HepG2 (cell line): Measurements from ENCODE around the gene POLR3E. TPM values are rescaled to one million over a fixed set of nuclear protein-coding genes. Genes with fewer than 3 reads are reported as not detected.

ENCODE experiments used
- ATAC-seq: fragments of 200-7000 bp; cut with Tn5 transposase; 3 replicates; pipeline ENCODE4 v1.9.1; 2020; ENCODE audit warnings: mild to moderate bottlenecking, moderate library complexity
- BruUV-seq: library from RNA; stranded (reverse); fragments of 400-500 nt; replicated peaks from 2 replicates; lab custom pipeline; 2021; lab: Mats Ljungman, UMichigan
- CTCF ChIA-PET: fragments of 300-600 bp; formaldehyde crosslinking; extraction: SDS; loops from one replicate; lab custom pipeline; 2021; ENCODE audit warnings: low total read pairs, inconsistent platforms, low intra/inter-chr PET ratio; lab: Yijun Ruan, JAX
- POLR2A ChIA-PET: fragments of 350-600 bp; sonication (Branson Sonifier 250); formaldehyde crosslinking; loops from one replicate; lab custom pipeline; 2020; ENCODE audit warnings: antibody characterized with exemption, inconsistent platforms; lab: Yijun Ruan, JAX
- DNase-seq: peaks from one replicate; pipeline ENCODE4 v3.0.0-alpha.2; 2015; ENCODE audit warnings: low spot score
- FAIRE-seq: peaks from 3 replicates; lab custom pipeline; 2011; peaks lifted over from hg19 to GRCh38; lab: Jason Lieb, UNC
- H2AFZ ChIP-seq: one replicate; pipeline ENCODE4 v1.6.1; 2011; ENCODE audit warnings: low read length, inconsistent platforms
- H3K27ac ChIP-seq: fragments of 300-600 bp; 3 replicates; pipeline ENCODE4 v1.8.0; 2011; ENCODE audit warnings: mixed run types, mild to moderate bottlenecking, mixed read lengths, low read length, inconsistent platforms; ENCODE audit not compliant: insufficient read depth; ENCODE audit errors: extremely low read length
- H3K27me3 ChIP-seq, 2 experiments: fragments of 200-600 bp in 1 of 2; 2 replicates in 1 of 2; 3 replicates in 1 of 2; pipeline versions ENCODE4 v1.6.0 to v1.8.0; 2011; ENCODE audit warnings: low read length in 2 of 2, mild to moderate bottlenecking in 2 of 2, moderate library complexity in 2 of 2, inconsistent platforms in 1 of 2; ENCODE audit not compliant: insufficient read depth in 2 of 2, control insufficient read depth in 1 of 2
- H3K36me3 ChIP-seq, 2 experiments: fragments of 200-600 bp in 1 of 2; replicated peaks in 1 of 2; 2 replicates in 1 of 2; 3 replicates in 1 of 2; pipeline versions ENCODE4 v1.5.1 to v1.8.0; 2011; ENCODE audit warnings: low read length in 2 of 2, inconsistent platforms in 1 of 2; ENCODE audit not compliant: insufficient read depth in 2 of 2, control insufficient read depth in 1 of 2
- H3K4me1 ChIP-seq: 2 replicates; pipeline ENCODE4 v1.5.1; 2012; ENCODE audit warnings: low read length, inconsistent platforms; ENCODE audit not compliant: insufficient read depth
- H3K4me2 ChIP-seq: 2 replicates; pipeline ENCODE4 v1.6.0; 2011; ENCODE audit warnings: low read depth, low read length, inconsistent platforms
- H3K4me3 ChIP-seq, 3 experiments: fragments of 200-600 bp in 1 of 3; sonication (generic), shearing (Covaris generic) in 1 of 3; replicated peaks in 1 of 3; 2 replicates each; pipeline ENCODE4 v1.5.1; 2011 to 2016; ENCODE audit warnings: low read length in 3 of 3, inconsistent platforms in 2 of 3, low read depth in 2 of 3, mild to moderate bottlenecking in 2 of 3, control low read depth in 1 of 3, mixed read lengths in 1 of 3; ENCODE audit not compliant: insufficient read depth in 1 of 3
- H3K79me2 ChIP-seq: one replicate; pipeline ENCODE4 v1.6.1; 2011; ENCODE audit warnings: low read length, inconsistent platforms; ENCODE audit not compliant: insufficient read depth
- H3K9ac ChIP-seq: 2 replicates; pipeline ENCODE4 v1.6.0; 2011; ENCODE audit warnings: mild to moderate bottlenecking, low read depth, low read length, inconsistent platforms; ENCODE audit not compliant: insufficient read depth
- H3K9me3 ChIP-seq: 2 replicates; pipeline ENCODE4 v1.5.1; 2012; ENCODE audit warnings: mild to moderate bottlenecking, low read length
- H4K20me1 ChIP-seq: 2 replicates; pipeline ENCODE4 v1.6.0; 2011; ENCODE audit warnings: inconsistent platforms, mild to moderate bottlenecking, low read length, moderate library complexity; ENCODE audit not compliant: insufficient read depth
- AGO2 ChIP-seq: fragments of 200-400 bp; formaldehyde crosslinking; optimal IDR thresholded peaks from 2 replicates; pipeline ENCODE3; 2017; ENCODE audit warnings: mild to moderate bottlenecking, low read depth, low read length, moderate library complexity
- EP300 ChIP-seq, 3 experiments: sonication (generic) in 1 of 3; formaldehyde crosslinking in 1 of 3; IDR thresholded peaks; 2 replicates each; pipeline versions ENCODE4 v1.5.1 to v1.6.1; 2011 to 2020; ENCODE audit warnings: low read depth in 2 of 3, low read length in 2 of 3, borderline replicate concordance in 1 of 3, improper control_type of control experiment in 1 of 3, mild to moderate bottlenecking in 1 of 3, missing genetic modification reagents in 1 of 3, moderate library complexity in 1 of 3
- FOXM1 ChIP-seq: sonication (generic); formaldehyde crosslinking; IDR thresholded peaks from 2 replicates; pipeline ENCODE4 v1.5.0; 2020; ENCODE audit warnings: missing genetic modification reagents
- GATA4 ChIP-seq: sonication (generic); IDR thresholded peaks from 2 replicates; pipeline ENCODE4 v1.6.1; 2016; ENCODE audit warnings: antibody characterized with exemption, low read depth, borderline replicate concordance
- KLF16 ChIP-seq, 2 experiments: sonication (generic) in 1 of 2; formaldehyde crosslinking in 1 of 2; IDR thresholded peaks; 2 replicates each; pipeline versions ENCODE4 v1.6.1 to v1.8.0; 2016 to 2023; ENCODE audit warnings: missing genetic modification reagents in 2 of 2, missing compliant biosample characterization in 1 of 2
- RBM22 ChIP-seq: fragments of 200-400 bp; formaldehyde crosslinking; optimal IDR thresholded peaks from 2 replicates; pipeline ENCODE3; 2017; ENCODE audit warnings: mild to moderate bottlenecking, low read length, moderate library complexity
- RBM39 ChIP-seq: fragments of 200-400 bp; formaldehyde crosslinking; IDR thresholded peaks from one replicate; pipeline ENCODE4 v1.6.1; 2018; ENCODE audit warnings: antibody characterized with exemption, mild to moderate bottlenecking, low read depth, low read length; ENCODE audit not compliant: poor library complexity, severe bottlenecking
- SP1 ChIP-seq, 2 experiments: fragments of 450-650 bp in 1 of 2; sonication (generic) in 1 of 2; formaldehyde crosslinking in 1 of 2; IDR thresholded peaks; 2 replicates each; pipeline versions ENCODE4 v1.4.0 to v1.6.1; 2016 to 2020; ENCODE audit warnings: missing genetic modification reagents in 1 of 2
- ZNF564 ChIP-seq: sonication (generic); formaldehyde crosslinking; IDR thresholded peaks from 2 replicates; pipeline ENCODE4 v1.8.1; 2023; ENCODE audit warnings: mild to moderate bottlenecking, missing genetic modification reagents
- ZNF576 ChIP-seq: sonication (generic); formaldehyde crosslinking; IDR thresholded peaks from 2 replicates; pipeline ENCODE4 v1.4.0; 2020; ENCODE audit warnings: mild to moderate bottlenecking, missing genetic modification reagents
- ZNF790 ChIP-seq: sonication (generic); formaldehyde crosslinking; IDR thresholded peaks from 2 replicates; pipeline ENCODE4 v1.8.0; 2022; ENCODE audit warnings: missing genetic modification reagents, mild to moderate bottlenecking, borderline replicate concordance
- ZSCAN9 ChIP-seq: IDR thresholded peaks from 2 replicates; pipeline ENCODE4 v1.6.1; 2016; ENCODE audit warnings: borderline replicate concordance
- WGBS: methylation state at CpG from one replicate; pipeline ENCODE4 v1.1.6; 2017; ENCODE audit warnings: low lambda C conversion rate; 5-methylcytosine and 5-hydroxymethylcytosine counted together
- in situ Hi-C: cut with HindIII; loops from 2 replicates; pipeline ENCODE4 v1.10.0; 2017; ENCODE audit warnings: low pct_unique_long_range_greater_than_20kb; ENCODE audit not compliant: extremely low pct_ligation_motif_present
- intact Hi-C: fragments of 100-400 bp; cut with micrococcal nuclease; formaldehyde crosslinking; loops from one replicate; pipeline ENCODE4 v1.10.0; 2022; ENCODE audit not compliant: unreplicated experiment
- polyA plus RNA-seq, 8 experiments: library from polyadenylated mRNA; depleted of rRNA in 3 of 8; stranded (reverse) in 7 of 8; unstranded in 1 of 8; fragments of >200 nt; fragmentation: Illumina TruSeq in 4 of 8; extraction: Trizol in 4 of 8; gene quantifications; 2 replicates each; pipeline versions ENCODE4 v1.2.1 to v1.2.3, GENCODE V29; 2011 to 2016; ENCODE audit warnings: low read depth in 4 of 8, missing spikeins in 1 of 8, mixed read lengths in 1 of 8; ENCODE audit not compliant: insufficient read depth in 1 of 8
- total RNA-seq, 5 experiments: library from RNA; depleted of rRNA; stranded (reverse); fragments of >200 nt; fragmentation: Illumina TruSeq; extraction: Trizol; gene quantifications; 2 replicates each; pipeline ENCODE4 v1.2.3, GENCODE V29; 2016; ENCODE audit warnings: low read depth in 1 of 5

Gene POLR3E
- total and polyA plus RNA-seq, 2 of the 13 experiments (the other 11 are each of a cell fraction or from before 2014, with no cell fraction given): 135 to 262 TPM

GRCh38 chr16:22323959-22324786 is 27.0 kb downstream of the POLR3E start:
- 98% methylated on average over 24 of the region's 24 CpGs for WGBS
- BruUV-seq: no TSS peak
- Histone ChIP-seq H3K79me2 (peaks cover 14% of the 10 kb centered on the region), H3K9me3 (no peaks in the 10 kb centered on the region), H3K9ac (no peak overlapping the region), H3K27me3 (no peaks in the 10 kb centered on the region), H3K36me3 (peaks cover 69 to 98% of the 10 kb centered on the region in 2 experiments), H4K20me1 (peaks cover 28% of the 10 kb centered on the region; the same call in 1 of the 2 replicates), H2AFZ (no peak overlapping the region), H3K4me2 (no peak overlapping the region), H3K4me3 (no peak overlapping the region), H3K4me1 (no peaks in the 10 kb centered on the region), H3K27ac (no peak overlapping the region)
- CTCF ChIA-PET: no interaction called here
- DNase-seq (no peak), FAIRE-seq (no peak), ATAC-seq (no peak)
- POLR2A ChIA-PET: interaction anchor here (1.0 kb wide), 1 partner anchor 11 kb away, joined by 4 read pairs; no protein-coding TSS in a partner anchor
- intact Hi-C loops (loop anchor here (5.0 kb wide), 1 partner anchor 48 kb away; the partner anchor contains the start of gene CDR2), in situ Hi-C loops (no loop called here)
- TF ChIP-seq RBM39: peak; percentile 18
- no peak for TF ChIP-seq GATA4
- TF ChIP-seq ZNF564 (CRISPR knock-in tag): no peak
- no peak for TF ChIP-seq EP300 (IDR thresholded peaks at IDR 0.05; ENCODE audit: low read depth in 2 of 2, low read length in 2 of 2)
- TF ChIP-seq EP300 (CRISPR knock-in tag; IDR thresholded peaks at IDR 0.05; ENCODE audit: borderline replicate concordance): no peak
- TF ChIP-seq RBM22: peak; percentile 42
- no peak for TF ChIP-seq ZNF576 (CRISPR knock-in tag)
- no peak for TF ChIP-seq ZSCAN9 (CRISPR knock-in tag)
- TF ChIP-seq KLF16 (CRISPR knock-in tag; IDR thresholded peaks at IDR 0.05): no peak
- no peak for TF ChIP-seq ZNF790 (CRISPR knock-in tag)
- TF ChIP-seq SP1 (IDR thresholded peaks at IDR 0.05): no peak
- TF ChIP-seq SP1 (CRISPR knock-in tag; IDR thresholded peaks at IDR 0.05): no peak
- peak; percentile 75 for TF ChIP-seq AGO2
- TF ChIP-seq FOXM1 (CRISPR knock-in tag): no peak
